Caco-2 (cell line): ENCODE results near the gene OTUD1. TPM values are rescaled to one million over a fixed set of nuclear protein-coding genes. Genes with fewer than 3 reads are reported as not detected.

Experiments used
- BruUV-seq: library from RNA; stranded (reverse); fragments of 400-500 nt; replicated peaks from 2 replicates; lab custom pipeline; 2021; lab: Mats Ljungman, UMichigan
- CTCF ChIA-PET: fragments of 300-600 bp; sonication (Branson Sonifier 250); formaldehyde crosslinking; loops from one replicate; lab custom pipeline; 2022; ENCODE audit warnings: antibody characterized with exemption; lab: Charles Lee
- POLR2A ChIA-PET: fragments of 300-600 bp; sonication (Branson Sonifier 250); formaldehyde crosslinking; loops from one replicate; lab custom pipeline; 2022; ENCODE audit warnings: antibody characterized with exemption; lab: Charles Lee
- DNase-seq, 2 experiments: peaks; one replicate each; pipeline versions ENCODE4 v3.0.0 to v3.0.0-alpha.2; 2020 to 2022
- H3K27me3 ChIP-seq: replicated peaks from 2 replicates; pipeline ENCODE4 v1.6.0; 2011; ENCODE audit warnings: low read length; ENCODE audit not compliant: control insufficient read depth, insufficient read depth
- H3K36me3 ChIP-seq: 2 replicates; pipeline ENCODE4 v1.5.1; 2011; ENCODE audit warnings: low read length; ENCODE audit not compliant: control insufficient read depth, insufficient read depth
- H3K4me1 ChIP-seq: fragments of 250-450 bp; sonication (Bioruptor Pico); 2 replicates; pipeline ENCODE4 v1.5.1; 2020; ENCODE audit warnings: mild to moderate bottlenecking
- H3K4me3 ChIP-seq: 2 replicates; pipeline ENCODE4 v1.5.1; 2011; ENCODE audit warnings: low read depth, mild to moderate bottlenecking, control low read depth, low read length
- H3K9me3 ChIP-seq: fragments of 250-450 bp; sonication (Bioruptor Pico); 2 replicates; pipeline ENCODE4 v1.5.1; 2020; ENCODE audit warnings: mild to moderate bottlenecking, moderate library complexity
- H3K27ac Mint-ChIP-seq: one replicate; pipeline ENCODE4 v1.8.0; 2022; ENCODE audit warnings: mixed read lengths; ENCODE audit not compliant: unreplicated experiment
- H3K27me3 Mint-ChIP-seq: one replicate; pipeline ENCODE4 v1.8.0; 2022; ENCODE audit warnings: mixed read lengths; ENCODE audit not compliant: insufficient read depth, unreplicated experiment
- H3K36me3 Mint-ChIP-seq: one replicate; pipeline ENCODE4 v1.8.0; 2022; ENCODE audit warnings: mild to moderate bottlenecking, mixed read lengths; ENCODE audit not compliant: insufficient read depth, unreplicated experiment
- H3K4me1 Mint-ChIP-seq: one replicate; pipeline ENCODE4 v1.8.0; 2022; ENCODE audit warnings: low read depth, mixed read lengths; ENCODE audit not compliant: unreplicated experiment
- H3K4me3 Mint-ChIP-seq: one replicate; pipeline ENCODE4 v1.8.0; 2022; ENCODE audit warnings: mild to moderate bottlenecking, moderate library complexity, mixed read lengths; ENCODE audit not compliant: unreplicated experiment
- H3K9me3 Mint-ChIP-seq: one replicate; pipeline ENCODE4 v1.8.0; 2022; ENCODE audit warnings: mixed read lengths; ENCODE audit not compliant: unreplicated experiment
- CTCF ChIP-seq, 2 experiments: fragments of 200-600 bp in 1 of 2; IDR thresholded peaks; 1 replicate in 1 of 2; 2 replicates in 1 of 2; pipeline versions ENCODE4 v1.5.1 to v1.8.0; 2011 to 2022; ENCODE audit warnings: antibody characterized with exemption in 1 of 2, control low read depth in 1 of 2, inconsistent platforms in 1 of 2, low read depth in 1 of 2, low read length in 1 of 2, mild to moderate bottlenecking in 1 of 2, moderate library complexity in 1 of 2; ENCODE audit not compliant: insufficient read depth in 1 of 2, severe bottlenecking in 1 of 2, unreplicated experiment in 1 of 2
- intact Hi-C: fragments of 100-400 bp; cut with micrococcal nuclease; formaldehyde crosslinking; loops from one replicate; pipeline ENCODE4 v1.10.0; 2022; ENCODE audit not compliant: unreplicated experiment
- total RNA-seq: library from RNA; stranded (reverse); gene quantifications from 2 replicates; pipeline ENCODE4 v1.2.3, GENCODE V29; 2022

Gene OTUD1
- total RNA-seq, 1 experiment from 2014 or later, result 10.7 TPM

GRCh38 chr10:23421397-23421796 is 17.5 kb upstream of the OTUD1 start:
- Mint-ChIP-seq H3K4me1 (peaks cover 13% of the 10 kb centered on the region), H3K27me3 (no peaks in the 10 kb centered on the region), H3K9me3 (no peaks in the 10 kb centered on the region), H3K4me3 (no peak overlapping the region), H3K27ac (no peak overlapping the region), H3K36me3 (no peaks in the 10 kb centered on the region)
- no peak for DNase-seq
- Histone ChIP-seq H3K36me3 (no peaks in the 10 kb centered on the region), H3K4me3 (no peak overlapping the region), H3K27me3 (no peaks in the 10 kb centered on the region), H3K9me3 (no peaks in the 10 kb centered on the region), H3K4me1 (peaks cover 12% of the 10 kb centered on the region)
- TF ChIP-seq CTCF (IDR thresholded peaks at IDR 0.05; ENCODE audit: insufficient read depth in 1 of 2, low read depth in 1 of 2, low read length in 1 of 2, severe bottlenecking in 1 of 2, unreplicated experiment in 1 of 2), result no peak
- ChIA-PET CTCF (no interaction called here), POLR2A (no interaction called here)
- no TSS peak for BruUV-seq
- intact Hi-C loops, result no loop called here

GRCh38 chr10:23422003-23422411 is 16.9 kb upstream of the OTUD1 start:
- Mint-ChIP-seq H3K4me1 (peaks cover 13% of the 10 kb centered on the region), H3K27me3 (peaks cover 5% of the 10 kb centered on the region), H3K36me3 (no peaks in the 10 kb centered on the region), H3K4me3 (no peak overlapping the region), H3K27ac (no peak overlapping the region), H3K9me3 (no peaks in the 10 kb centered on the region)
- H3K9me3 ChIP-seq, result no peaks in the 10 kb centered on the region
- intact Hi-C loops, result loop anchor here (2.0 kb wide), 1 partner anchor 17 kb away; the partner anchor contains the start of gene OTUD1
- H3K4me3 ChIP-seq, result no peak overlapping the region
- no peak for TF ChIP-seq CTCF (IDR thresholded peaks at IDR 0.05; ENCODE audit: insufficient read depth in 1 of 2, low read depth in 1 of 2, low read length in 1 of 2, severe bottlenecking in 1 of 2, unreplicated experiment in 1 of 2)
- no peak for DNase-seq
- peaks cover 12% of the 10 kb centered on the region for H3K4me1 ChIP-seq
- CTCF ChIA-PET, result no interaction called here
- POLR2A ChIA-PET, result no interaction called here
- H3K36me3 ChIP-seq, result no peaks in the 10 kb centered on the region
- no peaks in the 10 kb centered on the region for H3K27me3 ChIP-seq
- BruUV-seq, result no TSS peak

GRCh38 chr10:23432166-23432565 is 6.7 kb upstream of the OTUD1 start:
- H3K36me3 Mint-ChIP-seq, result no peaks in the 10 kb centered on the region
- no peaks in the 10 kb centered on the region for H3K4me1 ChIP-seq
- H3K4me3 ChIP-seq, result no peak overlapping the region
- no peaks in the 10 kb centered on the region for H3K36me3 ChIP-seq
- no peak for TF ChIP-seq CTCF (IDR thresholded peaks at IDR 0.05; ENCODE audit: insufficient read depth in 1 of 2, low read depth in 1 of 2, low read length in 1 of 2, severe bottlenecking in 1 of 2, unreplicated experiment in 1 of 2)
- DNase-seq, result no peak
- no TSS peak for BruUV-seq
- H3K9me3 ChIP-seq, result no peaks in the 10 kb centered on the region
- ChIA-PET POLR2A (no interaction called here), CTCF (no interaction called here)
- H3K4me1 Mint-ChIP-seq, result no peaks in the 10 kb centered on the region
- no peaks in the 10 kb centered on the region for H3K9me3 Mint-ChIP-seq
- intact Hi-C loops, result no loop called here
- H3K27me3 ChIP-seq, result no peaks in the 10 kb centered on the region
- no peak overlapping the region for H3K27ac Mint-ChIP-seq
- H3K27me3 Mint-ChIP-seq, result peaks cover 7% of the 10 kb centered on the region
- H3K4me3 Mint-ChIP-seq, result no peak overlapping the region
